ENCODE data around the gene MICAL2.
"Not testable (repeated sequence)": the region's sequence is repeated elsewhere in the genome, so short reads cannot be mapped to it uniquely, and the experiment has no call there.

MICAL2 gene

GRCh38 chr11:12143461-12144258 is 33.3 kb downstream of the MICAL2 start:
- Histone ChIP-seq H3K79me2 (ENCODE audit: low read length) (no peaks in the 10 kb centered on the region), H3K27me3 (ENCODE audit: low read depth, low read length) (no peaks in the 10 kb centered on the region), H3K36me3 (replicated peaks; ENCODE audit: low read depth, low read length) (no peaks in the 10 kb centered on the region), H3K4me3 (ENCODE audit: low read length) (no peak overlapping the region), H3K4me2 (ENCODE audit: low read length) (no peak overlapping the region), H3K9me3 (ENCODE audit: insufficient read depth, low read length) (no peaks in the 10 kb centered on the region), H2AFZ (ENCODE audit: low read depth, low read length) (no peak overlapping the region), H3K27ac (ENCODE audit: low read length) (no peak overlapping the region), H3K9ac (ENCODE audit: low read length) (no peak overlapping the region), H4K20me1 (ENCODE audit: insufficient read depth, low read length) (no peaks in the 10 kb centered on the region), H3K4me1 (ENCODE audit: low read length) (0 out of 2 replicates have a peak, but pooled peaks cover 5% of the 10 kb centered on the region)
- TF ChIP-seq CTCF (IDR thresholded peaks at IDR 0.05; ENCODE audit: low read depth, low read length) (no peak), EZH2phosphoT487 (IDR thresholded peaks at IDR 0.05; ENCODE audit: low read depth) (no peak)

- H3K36me3 ChIP-seq (replicated peaks; ENCODE audit: low read depth, low read length), result no peaks in the 10 kb centered on the region
- H3K4me3 ChIP-seq (ENCODE audit: low read length), result no peak overlapping the region
- no peak for TF ChIP-seq EZH2phosphoT487 (IDR thresholded peaks at IDR 0.05; ENCODE audit: low read depth)
- TF ChIP-seq CTCF (IDR thresholded peaks at IDR 0.05; ENCODE audit: low read depth, low read length), result no peak
- no peaks in the 10 kb centered on the region for H4K20me1 ChIP-seq (ENCODE audit: insufficient read depth, low read length)
- H3K79me2 ChIP-seq (ENCODE audit: low read length), result no peaks in the 10 kb centered on the region
- H3K4me1 ChIP-seq (ENCODE audit: low read length), result 0 out of 2 replicates have a peak, but pooled peaks cover 5% of the 10 kb centered on the region
- H3K4me2 ChIP-seq (ENCODE audit: low read length), result no peak overlapping the region
- H3K27me3 ChIP-seq (ENCODE audit: low read depth, low read length), result no peaks in the 10 kb centered on the region
- H2AFZ ChIP-seq (ENCODE audit: low read depth, low read length), result no peak overlapping the region
- no peak overlapping the region for H3K9ac ChIP-seq (ENCODE audit: low read length)
- no peak overlapping the region for H3K27ac ChIP-seq (ENCODE audit: low read length)
- H3K9me3 ChIP-seq (ENCODE audit: insufficient read depth, low read length), result no peaks in the 10 kb centered on the region
Measured at GRCh38 chr11:12144330-12145174, 34.2 kb downstream of the MICAL2 start.

- H3K79me2 ChIP-seq (ENCODE audit: low read length); H3K4me3 ChIP-seq (ENCODE audit: low read length); H3K27me3 ChIP-seq (ENCODE audit: low read depth, low read length); H3K9ac ChIP-seq (ENCODE audit: low read length); H4K20me1 ChIP-seq (ENCODE audit: insufficient read depth, low read length); H3K4me2 ChIP-seq (ENCODE audit: low read length); H3K27ac ChIP-seq (ENCODE audit: low read length); H3K4me1 ChIP-seq (ENCODE audit: low read length); H2AFZ ChIP-seq (ENCODE audit: low read depth, low read length); H3K9me3 ChIP-seq (ENCODE audit: insufficient read depth, low read length); H3K36me3 ChIP-seq (replicated peaks; ENCODE audit: low read depth, low read length): not testable (repeated sequence)
Measured at GRCh38 chr11:12146678-12147077, 36.3 kb downstream of the MICAL2 start.

GRCh38 chr11:12147827-12148226 is 37.4 kb downstream of the MICAL2 start:
- Histone ChIP-seq H3K4me1 (ENCODE audit: low read length) (0 out of 2 replicates have a peak, but pooled peaks cover 5% of the 10 kb centered on the region), H3K79me2 (ENCODE audit: low read length) (no peaks in the 10 kb centered on the region), H3K9ac (ENCODE audit: low read length) (no peak overlapping the region), H3K4me2 (ENCODE audit: low read length) (no peak overlapping the region), H3K36me3 (replicated peaks; ENCODE audit: low read depth, low read length) (no peaks in the 10 kb centered on the region), H2AFZ (ENCODE audit: low read depth, low read length) (no peak overlapping the region), H3K27me3 (ENCODE audit: low read depth, low read length) (no peaks in the 10 kb centered on the region), H3K27ac (ENCODE audit: low read length) (no peak overlapping the region), H4K20me1 (ENCODE audit: insufficient read depth, low read length) (no peaks in the 10 kb centered on the region), H3K4me3 (ENCODE audit: low read length) (no peak overlapping the region), H3K9me3 (ENCODE audit: insufficient read depth, low read length) (no peaks in the 10 kb centered on the region)
- TF ChIP-seq CTCF (IDR thresholded peaks at IDR 0.05; ENCODE audit: low read depth, low read length) (no peak), EZH2phosphoT487 (IDR thresholded peaks at IDR 0.05; ENCODE audit: low read depth) (no peak)
